Muscle layer of duodenum (tissue), 2 donors: ENCODE data around the gene GABBR2.

Experiments
- H3K27ac ChIP-seq: one replicate; pipeline ENCODE4 v1.7.0; 2013; ENCODE audit warnings: mild to moderate bottlenecking, low read length
- H3K27me3 ChIP-seq: one replicate; pipeline ENCODE4 v1.7.0; 2013; ENCODE audit warnings: low read depth, mild to moderate bottlenecking, control low read depth, low read length
- H3K36me3 ChIP-seq, 2 donors: one replicate each; pipeline ENCODE4 v1.7.0; 2013; ENCODE audit warnings: low read length in 2 of 2, control low read depth in 1 of 2, mild to moderate bottlenecking in 1 of 2; ENCODE audit not compliant: insufficient read depth in 2 of 2, control insufficient read depth in 1 of 2
- H3K4me1 ChIP-seq, 2 donors: one replicate each; pipeline ENCODE4 v1.7.0; 2013; ENCODE audit warnings: low read length in 2 of 2, mild to moderate bottlenecking in 2 of 2, control low read depth in 1 of 2, moderate library complexity in 1 of 2; ENCODE audit not compliant: insufficient read depth in 2 of 2, control insufficient read depth in 1 of 2
- H3K4me3 ChIP-seq, 2 donors: one replicate each; pipeline ENCODE4 v1.7.0; 2013; ENCODE audit warnings: low read length in 2 of 2, low read depth in 1 of 2, mild to moderate bottlenecking in 1 of 2
- H3K9me3 ChIP-seq, 2 donors: one replicate each; pipeline ENCODE4 v1.7.0; 2013; ENCODE audit warnings: low read length in 2 of 2, control low read depth in 1 of 2, mild to moderate bottlenecking in 1 of 2; ENCODE audit not compliant: control insufficient read depth in 1 of 2
- donor health status: healthy.

The GABBR2 gene

DNA sequence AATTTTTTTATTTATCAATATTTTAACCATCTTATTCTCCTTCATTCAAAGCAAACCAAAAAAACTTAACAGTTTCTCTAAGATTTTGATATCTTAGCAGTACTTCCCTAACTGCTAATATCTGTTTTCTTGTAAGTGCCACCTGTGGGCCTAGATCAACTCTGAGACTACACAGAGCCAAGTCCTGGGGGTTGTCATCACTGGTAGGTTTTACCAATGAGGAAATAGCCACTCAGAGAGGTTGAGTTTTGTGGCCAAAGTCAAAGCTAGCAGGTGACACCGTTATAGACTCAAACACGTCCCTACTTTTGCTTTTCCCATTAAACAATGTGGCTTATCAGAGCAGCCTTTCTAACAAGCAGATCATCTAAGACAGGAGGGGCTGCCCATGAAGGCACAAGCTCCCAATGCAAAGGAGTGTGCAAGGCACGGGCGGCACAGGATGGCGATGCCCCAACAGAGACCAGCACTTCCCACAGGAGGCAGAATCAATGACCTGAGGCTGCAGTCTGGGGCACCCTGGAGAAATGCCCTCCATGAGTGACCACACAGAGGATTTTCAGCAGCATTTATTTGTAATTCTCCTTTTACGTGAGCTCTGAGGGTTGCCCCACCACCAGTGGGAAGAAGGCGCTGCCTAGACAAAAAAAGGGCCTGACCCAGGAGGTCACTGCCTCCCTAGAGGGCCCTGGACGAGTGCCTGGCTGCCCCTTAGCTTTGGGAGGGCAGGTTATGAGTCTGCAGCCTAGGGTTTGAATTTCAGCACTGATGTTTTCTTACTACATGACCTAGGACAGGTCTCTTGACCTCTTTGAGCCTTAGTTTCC is 460.7 kb downstream of the GABBR2 start:
- Histone ChIP-seq H3K9me3 (no peaks in the 10 kb centered on the region), H3K36me3 (peaks cover 0 to 11% of the 10 kb centered on the region in 2 donors), H3K27me3 (no peaks in the 10 kb centered on the region), H3K27ac (peak overlapping the region; percentile 69), H3K4me3 (no peak overlapping the region), H3K4me1 (no peaks in the 10 kb centered on the region)

DNA sequence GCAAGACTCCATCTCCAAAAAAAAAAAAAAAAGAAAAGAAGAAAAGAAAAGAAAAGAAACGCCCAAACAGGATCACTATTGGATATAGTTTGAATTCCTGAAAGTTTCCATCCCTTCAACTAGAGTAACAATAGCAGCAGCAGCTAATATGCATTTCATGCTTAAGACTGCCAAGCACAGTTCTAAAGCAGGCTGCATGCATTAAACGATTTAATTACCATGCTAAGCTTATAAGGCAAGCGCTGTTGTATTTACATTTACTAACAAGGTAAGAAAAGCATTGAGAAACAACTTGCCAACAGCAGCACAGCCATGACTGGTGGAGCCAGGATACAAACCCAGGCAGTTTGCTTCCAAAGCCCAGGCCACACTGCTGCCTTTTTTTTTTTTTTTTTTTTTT is 466.3 kb downstream of the GABBR2 start:
- Histone ChIP-seq H3K27ac (no peak overlapping the region), H3K9me3 (no peaks in the 10 kb centered on the region), H3K36me3 (no peaks in the 10 kb centered on the region), H3K4me1 (no peaks in the 10 kb centered on the region), H3K4me3 (no peak overlapping the region), H3K27me3 (no peaks in the 10 kb centered on the region)

DNA sequence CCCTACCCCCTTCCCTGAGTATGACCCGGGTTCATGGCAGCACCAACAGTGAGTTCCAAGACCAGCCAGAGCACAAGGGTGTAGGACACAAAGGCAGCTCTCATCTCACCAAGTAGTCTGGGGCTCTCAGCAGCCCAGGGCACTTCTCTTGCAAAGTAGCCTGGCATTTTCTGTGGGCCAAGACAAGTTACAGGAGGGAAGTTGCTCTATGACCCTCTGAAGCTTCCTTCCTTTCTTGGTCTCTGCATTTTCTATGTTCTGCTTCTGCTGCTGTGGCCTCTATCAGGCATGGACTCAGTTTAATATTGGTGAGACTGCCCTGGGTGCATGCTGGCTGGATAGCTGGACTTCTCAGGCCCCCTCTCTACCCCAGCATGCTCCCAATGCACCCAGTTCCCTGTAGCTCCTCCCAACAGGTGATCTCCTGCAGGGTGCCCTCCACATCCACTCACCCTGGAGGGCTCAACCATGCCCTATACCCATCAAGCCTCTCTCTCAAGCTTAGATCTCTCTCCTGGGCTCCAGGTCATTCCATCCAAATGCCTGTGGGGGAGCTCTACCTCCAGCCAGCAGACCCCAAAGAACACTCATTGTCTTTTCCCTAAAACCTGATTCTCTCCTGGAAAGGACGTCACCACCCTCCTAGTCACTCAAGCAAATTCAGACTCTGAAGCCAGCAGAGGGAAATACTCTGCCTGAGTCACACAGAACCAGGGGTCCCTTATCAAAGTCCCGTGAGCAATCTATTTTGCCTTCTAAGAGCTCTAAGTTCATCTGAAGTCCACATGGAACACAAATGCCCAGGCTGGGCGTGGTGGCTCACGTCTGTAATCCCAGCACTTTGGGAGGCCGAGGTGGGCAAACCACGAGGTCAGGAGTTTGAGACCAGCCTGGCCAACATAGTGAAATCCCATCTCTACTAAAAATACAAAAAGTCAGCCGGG is 467.1 kb downstream of the GABBR2 start:
- H3K27me3 ChIP-seq, result no peaks in the 10 kb centered on the region
- no peaks in the 10 kb centered on the region for H3K4me1 ChIP-seq
- H3K4me3 ChIP-seq, result no peak overlapping the region
- no peaks in the 10 kb centered on the region for H3K9me3 ChIP-seq
- H3K36me3 ChIP-seq, result no peaks in the 10 kb centered on the region
- no peak overlapping the region for H3K27ac ChIP-seq

GRCh38 chr9:98240475-98240874 is 468.3 kb downstream of the GABBR2 start:
- no peaks in the 10 kb centered on the region for H3K27me3 ChIP-seq
- no peaks in the 10 kb centered on the region for H3K9me3 ChIP-seq
- no peaks in the 10 kb centered on the region for H3K36me3 ChIP-seq
- H3K27ac ChIP-seq, result no peak overlapping the region
- H3K4me1 ChIP-seq, result no peaks in the 10 kb centered on the region
- no peak overlapping the region for H3K4me3 ChIP-seq
